Type B pancreatic cell (in vitro differentiated cells): ENCODE data around the gene TMEM198. TPM values are rescaled to one million over a fixed set of nuclear protein-coding genes. Genes with fewer than 3 reads are reported as not detected.
A peak's percentile ranks its signal among the peaks of the same experiment; 100 is the strongest.

Source experiments
- DNase-seq: peaks from one replicate; pipeline ENCODE4 v3.0.0; 2021; ENCODE audit warnings: mixed read lengths; ENCODE audit not compliant: unreplicated experiment; ENCODE audit errors: extremely low spot score
- H3K27ac Mint-ChIP-seq: 2 replicates; pipeline ENCODE4 v1.8.0; 2021; ENCODE audit warnings: mild to moderate bottlenecking, mixed read lengths
- H3K27me3 Mint-ChIP-seq: 2 replicates; pipeline ENCODE4 v1.8.0; 2021; ENCODE audit warnings: mixed read lengths
- H3K36me3 Mint-ChIP-seq: 2 replicates; pipeline ENCODE4 v1.8.0; 2021; ENCODE audit warnings: mixed read lengths
- H3K4me1 Mint-ChIP-seq: one replicate; pipeline ENCODE4 v1.8.0; 2021; ENCODE audit warnings: mixed read lengths; ENCODE audit not compliant: unreplicated experiment
- H3K4me3 Mint-ChIP-seq: 2 replicates; pipeline ENCODE4 v1.8.0; 2021; ENCODE audit warnings: mild to moderate bottlenecking, mixed read lengths
- H3K9me3 Mint-ChIP-seq: 2 replicates; pipeline ENCODE4 v1.8.0; 2021; ENCODE audit warnings: mixed read lengths
- CTCF ChIP-seq: fragments of 200-600 bp; sonication (generic); conservative IDR thresholded peaks from 2 replicates; pipeline ENCODE4 v1.5.0; 2021; ENCODE audit warnings: antibody characterized with exemption, mild to moderate bottlenecking
- total RNA-seq: library from RNA; stranded (reverse); gene quantifications from 2 replicates; pipeline ENCODE4 v1.2.1, GENCODE V29; 2021; ENCODE audit warnings: low replicate concordance

TMEM198 gene
- total RNA-seq, 1 donor from 2014 or later = 7.8 TPM

GRCh38 chr2:219507581-219508443, 36.0 kb upstream of the TMEM198 start:
- Mint-ChIP-seq H3K4me3 (no peak overlapping the region), H3K36me3 (peaks cover 12% of the 10 kb centered on the region), H3K27me3 (peaks cover 26% of the 10 kb centered on the region), H3K9me3 (no peaks in the 10 kb centered on the region), H3K27ac (no peak overlapping the region), H3K4me1 (peaks cover 16% of the 10 kb centered on the region)
- no peak for DNase-seq
- no peak for TF ChIP-seq CTCF

GRCh38 chr2:219508444-219508734, 35.4 kb upstream of the TMEM198 start:
- H3K36me3 Mint-ChIP-seq = peaks cover 12% of the 10 kb centered on the region
- H3K4me3 Mint-ChIP-seq = no peak overlapping the region
- TF ChIP-seq CTCF = no peak
- no peak for DNase-seq
- no peaks in the 10 kb centered on the region for H3K9me3 Mint-ChIP-seq
- peaks cover 31% of the 10 kb centered on the region for H3K27me3 Mint-ChIP-seq
- H3K4me1 Mint-ChIP-seq = peaks cover 20% of the 10 kb centered on the region
- no peak overlapping the region for H3K27ac Mint-ChIP-seq

- TF ChIP-seq CTCF = no peak
- peaks cover 39% of the 10 kb centered on the region for H3K27me3 Mint-ChIP-seq
- no peaks in the 10 kb centered on the region for H3K9me3 Mint-ChIP-seq
- H3K36me3 Mint-ChIP-seq = peaks cover 7% of the 10 kb centered on the region
- no peak for DNase-seq
- peak overlapping the region; percentile 80 for H3K4me3 Mint-ChIP-seq
- peak overlapping the region; percentile 55 for H3K27ac Mint-ChIP-seq
- peaks cover 28% of the 10 kb centered on the region for H3K4me1 Mint-ChIP-seq
These were observed 34.7 kb upstream of the TMEM198 start for GRCh38 chr2:219508971-219509779.

- peak overlapping the region; percentile 80 for H3K4me3 Mint-ChIP-seq
- DNase-seq = no peak
- H3K27me3 Mint-ChIP-seq = peaks cover 44% of the 10 kb centered on the region
- H3K36me3 Mint-ChIP-seq = no peaks in the 10 kb centered on the region
- peak overlapping the region; percentile 55 for H3K27ac Mint-ChIP-seq
- peak; percentile 78 for TF ChIP-seq CTCF
- peaks cover 30% of the 10 kb centered on the region for H3K4me1 Mint-ChIP-seq
- H3K9me3 Mint-ChIP-seq = no peaks in the 10 kb centered on the region
These were observed 33.9 kb upstream of the TMEM198 start for GRCh38 chr2:219509780-219510511.

GRCh38 chr2:219510512-219511135, 33.2 kb upstream of the TMEM198 start:
- Mint-ChIP-seq H3K4me1 (peaks cover 32% of the 10 kb centered on the region), H3K9me3 (no peaks in the 10 kb centered on the region), H3K27ac (peak overlapping the region; percentile 55), H3K36me3 (no peaks in the 10 kb centered on the region), H3K4me3 (peak overlapping the region; percentile 80), H3K27me3 (peaks cover 51% of the 10 kb centered on the region)
- DNase-seq = no peak
- no peak for TF ChIP-seq CTCF
